ENCODE results near the gene ABTB2. TPM values are rescaled to one million over a fixed set of nuclear protein-coding genes. Genes with fewer than 3 reads are reported as not detected.

Gene ABTB2
- total and polyA plus RNA-seq, 2 of the 8 experiments (the other 6 are each of a cell fraction or from before 2014, with no cell fraction given), result 7.7 to 10.2 TPM

- WGBS, 2 experiments (ENCODE audit: extremely low coverage in 1 of 2, insufficient coverage in 1 of 2, insufficient read length in 1 of 2, insufficient replicate concordance in 2 of 2, low coverage in 1 of 2, low lambda C conversion rate in 2 of 2, missing lambda C conversion rate in 1 of 2), result 93% methylated on average over 14 of the region's 14 CpGs; no CpG with 5 or more reads in 1 of the 2 experiments
- Histone ChIP-seq H4K91ac (replicated peaks; ENCODE audit: insufficient read length, low read length) (peak overlapping the region; percentile 93), H3K4me3 (ENCODE audit: extremely low read depth in 1 of 4, insufficient read depth in 2 of 4, low read depth in 3 of 4, low read length in 4 of 4) (no peak overlapping the region), H3K27me3 (replicated peaks in 1 of 4; ENCODE audit: control insufficient read depth in 3 of 4, extremely low read depth in 1 of 4, insufficient read depth in 3 of 4, low read length in 3 of 4) (no peaks in the 10 kb centered on the region), H3K79me2 (ENCODE audit: control insufficient read depth in 1 of 2, insufficient read depth in 2 of 2, low read length in 2 of 2) (no peaks in the 10 kb centered on the region), H3K4ac (replicated peaks; ENCODE audit: insufficient read length, low read depth, low read length) (no peak overlapping the region), H2BK120ac (replicated peaks; ENCODE audit: low read depth, low read length) (no peak overlapping the region), H3K36me3 (ENCODE audit: control insufficient read depth in 2 of 4, insufficient read depth in 4 of 4, low read length in 3 of 4) (no peaks in the 10 kb centered on the region; a peak in 2 of 8 replicates), H3K9ac (replicated peaks in 1 of 4; ENCODE audit: extremely low read depth in 1 of 4, low read depth in 3 of 4, low read length in 3 of 4) (no peak overlapping the region), H3K23me2 (ENCODE audit: low read depth, low read length) (no peaks in the 10 kb centered on the region), H4K8ac (ENCODE audit: extremely low read depth, insufficient read depth, low read length) (no peak overlapping the region), H3K14ac (ENCODE audit: insufficient read length) (no peak overlapping the region), H3K9me3 (ENCODE audit: insufficient read depth in 2 of 2, low read depth in 1 of 2, low read length in 1 of 2) (no peaks in the 10 kb centered on the region), H2AFZ (ENCODE audit: low read length) (no peak overlapping the region), H2BK15ac (ENCODE audit: low read length) (0 out of 2 replicates have a peak overlapping the region, but pooled peaks have one; percentile 4), H3K79me1 (ENCODE audit: low read depth, low read length) (no peaks in the 10 kb centered on the region), H3K27ac (ENCODE audit: low read depth, low read length) (no peak overlapping the region), H2BK5ac (ENCODE audit: low read depth, low read length) (peak overlapping the region; percentile 48; the same call in 1 of the 2 replicates), H3K4me1 (replicated peaks in 1 of 4; ENCODE audit: control insufficient read depth in 3 of 4, insufficient read depth in 4 of 4, low read length in 3 of 4) (peaks cover 17 to 32% (median 21%) of the 10 kb centered on the region in 4 experiments), H2BK12ac (ENCODE audit: low read depth, low read length) (peak overlapping the region; percentile 62; the same call in 1 of the 2 replicates), H3K23ac (ENCODE audit: insufficient read length) (no peak overlapping the region), H2AK5ac (ENCODE audit: low read depth, low read length) (no peak overlapping the region), H3K18ac (ENCODE audit: extremely low read depth, low read length) (no peak overlapping the region), H3K56ac (replicated peaks; ENCODE audit: insufficient read length, low read depth, low read length) (no peak overlapping the region), H2BK20ac (ENCODE audit: low read length) (no peak overlapping the region; the same call in 1 of the 2 replicates), H4K5ac (ENCODE audit: insufficient read length, low read depth, low read length) (no peak overlapping the region), H4K20me1 (replicated peaks in 1 of 2; ENCODE audit: control insufficient read depth in 1 of 2, insufficient read depth in 2 of 2, low read length in 2 of 2) (no peaks in the 10 kb centered on the region), H3K4me2 (ENCODE audit: insufficient read depth in 1 of 2, low read depth in 2 of 2, low read length in 2 of 2) (no peak overlapping the region)
- CTCF ChIA-PET (ENCODE audit: partially characterized antibody), result interaction anchor here (0.9 to 7.7 kb wide), 9 partner anchors 8 to 376 kb away, joined by 3 to 92 read pairs (median 5); partner anchors contain the start of gene ABTB2
- FAIRE-seq, result no peak
- no peak for DNase-seq (ENCODE audit: low read depth in 1 of 2, low spot score in 2 of 2)
- POLR2A ChIA-PET (ENCODE audit: partially characterized antibody), result interaction anchor here (0.9 to 1.1 kb wide), 3 partner anchors 9 to 83 kb away, joined by 3 to 4 read pairs (median 3); no protein-coding TSS in a partner anchor
- TF ChIP-seq E2F6 (IDR thresholded peaks at IDR 0.05) (no peak), SP1 (IDR thresholded peaks at IDR 0.05; ENCODE audit: low read depth, low read length) (no peak), GABPA (IDR thresholded peaks at IDR 0.05; ENCODE audit: borderline replicate concordance, insufficient read depth, low read length) (no peak)
- TF ChIP-seq, protein P1, sequence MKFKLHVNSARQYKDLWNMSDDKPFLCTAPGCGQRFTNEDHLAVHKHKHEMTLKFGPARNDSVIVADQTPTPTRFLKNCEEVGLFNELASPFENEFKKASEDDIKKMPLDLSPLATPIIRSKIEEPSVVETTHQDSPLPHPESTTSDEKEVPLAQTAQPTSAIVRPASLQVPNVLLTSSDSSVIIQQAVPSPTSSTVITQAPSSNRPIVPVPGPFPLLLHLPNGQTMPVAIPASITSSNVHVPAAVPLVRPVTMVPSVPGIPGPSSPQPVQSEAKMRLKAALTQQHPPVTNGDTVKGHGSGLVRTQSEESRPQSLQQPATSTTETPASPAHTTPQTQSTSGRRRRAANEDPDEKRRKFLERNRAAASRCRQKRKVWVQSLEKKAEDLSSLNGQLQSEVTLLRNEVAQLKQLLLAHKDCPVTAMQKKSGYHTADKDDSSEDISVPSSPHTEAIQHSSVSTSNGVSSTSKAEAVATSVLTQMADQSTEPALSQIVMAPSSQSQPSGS (IDR thresholded peaks at IDR 0.05; ENCODE audit: low read length), result no peak
These were observed 173.2 kb downstream of the ABTB2 start for GRCh38 chr11:34184505-34185015.
